Measurements from ENCODE around the gene SCAMP2.

DNA sequence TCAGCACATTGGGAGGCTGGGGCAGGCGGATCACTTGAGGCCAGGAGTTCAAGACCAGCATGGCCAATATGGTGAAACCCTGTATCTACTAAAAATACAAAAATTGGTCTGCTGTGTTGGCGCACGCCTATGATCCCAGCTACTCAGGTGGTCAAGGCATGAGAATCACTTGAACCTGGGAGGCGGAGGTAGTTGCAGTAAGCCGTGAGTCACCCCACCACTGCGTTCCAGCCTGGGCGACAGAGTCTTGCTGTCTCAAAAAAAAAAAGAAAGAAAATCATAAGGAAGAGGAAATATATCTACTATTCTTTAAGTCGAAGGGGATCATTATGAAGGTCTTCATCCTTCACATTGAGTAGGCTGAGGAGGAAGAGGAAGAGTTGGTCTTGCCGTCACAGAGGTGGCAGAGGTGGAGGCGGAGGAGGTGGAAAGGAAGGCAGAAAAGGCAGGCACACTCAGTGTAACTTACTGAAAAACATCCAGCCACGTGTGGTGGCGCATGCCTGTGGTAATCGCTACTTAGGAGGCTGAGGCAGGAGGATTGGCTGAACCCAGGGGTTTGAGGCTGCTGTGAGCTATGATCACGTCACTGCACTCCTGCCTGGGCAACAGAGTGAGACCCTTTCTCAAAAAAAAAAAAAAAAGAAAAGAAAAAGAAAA, 77.1 kb downstream of the SCAMP2 start:
- TF ChIP-seq REST (IDR thresholded peaks at IDR 0.05; ENCODE audit: unreplicated experiment) (no peak), CTCF (conservative IDR thresholded peaks at IDR 0.05; ENCODE audit: low read depth in 2 of 2) (no peak), EZH2 (IDR thresholded peaks at IDR 0.05; ENCODE audit: low read depth, unreplicated experiment) (no peak), POLR2AphosphoS5 (IDR thresholded peaks at IDR 0.05; ENCODE audit: low read depth) (no peak), STAT1 (IDR thresholded peaks at IDR 0.05; ENCODE audit: unreplicated experiment) (no peak), EZH2phosphoT487 (IDR thresholded peaks at IDR 0.05; ENCODE audit: unreplicated experiment) (no peak)

All from GM23338 (cell line).